Esophagus muscularis mucosa (tissue), 2 donors: ENCODE data around the gene ITGA2B.

ENCODE experiments used
- EP300 ChIP-seq: sonication (generic); formaldehyde crosslinking; IDR thresholded peaks from one replicate; pipeline ENCODE4 v1.6.1; 2017; ENCODE audit warnings: antibody characterized with exemption
- POLR2A ChIP-seq: fragments of 450-650 bp; IDR thresholded peaks from one replicate; pipeline ENCODE4 v1.6.1; 2017; ENCODE audit warnings: antibody characterized with exemption, moderate library complexity, mild to moderate bottlenecking, low read depth

- TF ChIP-seq POLR2A (no peak), EP300 (no peak)
Measured at GRCh38 chr17:44397479-44398440, 8.3 kb upstream of the ITGA2B start.
